ENCODE results near the gene PTPRN2.

PTPRN2 gene

DNA sequence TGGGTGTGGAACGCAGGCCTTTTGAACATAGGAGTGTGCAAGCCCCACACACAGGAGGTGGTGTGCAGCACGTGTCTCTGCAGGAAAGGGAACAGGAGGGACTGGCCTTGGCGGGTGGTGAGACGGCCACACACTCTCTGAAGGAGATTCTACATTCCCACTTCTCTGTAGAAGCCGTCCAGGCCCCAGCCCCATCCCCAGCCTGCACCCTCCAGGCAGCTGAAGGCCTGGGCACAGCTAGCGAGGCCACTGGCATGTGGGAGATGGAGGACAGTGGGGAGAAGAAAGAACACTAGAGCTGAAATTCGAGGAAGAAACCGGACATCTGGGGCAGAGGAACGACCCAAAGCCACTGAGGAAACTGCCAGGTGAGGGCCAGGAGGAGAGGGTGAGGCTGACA is 743.5 kb downstream of the PTPRN2 start:
- Histone ChIP-seq H3K4me1 (ENCODE audit: control insufficient read depth, insufficient read depth, low read length) (no peaks in the 10 kb centered on the region), H3K4me3 (ENCODE audit: low read length) (no peak overlapping the region), H3K27me3 (ENCODE audit: control insufficient read depth, insufficient read depth, low read length) (no peaks in the 10 kb centered on the region), H3K36me3 (ENCODE audit: control insufficient read depth, insufficient read depth, low read length) (no peaks in the 10 kb centered on the region), H3K9me3 (ENCODE audit: control insufficient read depth, low read length) (no peaks in the 10 kb centered on the region), H3K9ac (ENCODE audit: low read length) (no peak overlapping the region)

DNA sequence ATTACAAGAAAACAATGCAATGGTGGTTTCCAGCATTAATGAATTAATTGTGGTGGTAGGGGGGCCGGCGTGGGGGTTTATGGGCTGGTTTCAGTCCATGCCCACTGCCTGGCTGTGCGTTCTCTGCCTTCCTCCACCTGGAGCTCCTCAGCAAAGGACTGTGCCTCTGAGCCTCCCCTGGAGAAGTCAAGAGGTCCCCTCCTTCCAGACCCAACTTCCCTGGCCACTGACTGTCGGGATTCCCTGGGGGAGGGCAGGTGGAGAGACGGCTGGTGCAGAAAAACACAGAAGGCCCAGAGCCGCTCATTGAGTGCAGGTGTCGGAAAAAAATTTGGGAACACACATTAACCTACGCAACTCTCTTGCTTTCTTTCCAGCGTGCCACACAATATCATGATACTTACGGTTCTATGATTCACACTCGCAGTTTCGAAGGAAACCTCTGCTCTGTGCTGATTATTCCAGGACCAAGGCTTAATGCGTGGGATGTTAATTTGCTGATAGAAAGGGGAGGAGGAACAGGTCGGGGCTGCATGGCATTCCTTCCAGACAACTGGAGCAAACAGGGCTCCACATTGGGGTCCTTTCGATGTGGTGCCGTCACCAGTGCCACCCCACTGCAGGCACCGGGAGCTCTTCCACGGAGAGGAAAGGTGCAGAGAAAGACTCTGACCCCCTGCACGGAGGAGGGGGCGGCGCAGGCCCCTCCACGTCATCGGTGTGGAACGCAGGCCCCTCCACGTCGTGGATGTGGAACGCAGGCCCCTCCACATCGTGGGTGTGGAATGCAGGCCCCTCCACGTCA is 744.1 kb downstream of the PTPRN2 start:
- no peaks in the 10 kb centered on the region for H3K36me3 ChIP-seq (ENCODE audit: control insufficient read depth, insufficient read depth, low read length)
- no peaks in the 10 kb centered on the region for H3K27me3 ChIP-seq (ENCODE audit: control insufficient read depth, insufficient read depth, low read length)
- H3K4me1 ChIP-seq (ENCODE audit: control insufficient read depth, insufficient read depth, low read length) = no peaks in the 10 kb centered on the region
- no peak overlapping the region for H3K4me3 ChIP-seq (ENCODE audit: low read length)
- H3K9ac ChIP-seq (ENCODE audit: low read length) = no peak overlapping the region
- no peaks in the 10 kb centered on the region for H3K9me3 ChIP-seq (ENCODE audit: control insufficient read depth, low read length)

DNA sequence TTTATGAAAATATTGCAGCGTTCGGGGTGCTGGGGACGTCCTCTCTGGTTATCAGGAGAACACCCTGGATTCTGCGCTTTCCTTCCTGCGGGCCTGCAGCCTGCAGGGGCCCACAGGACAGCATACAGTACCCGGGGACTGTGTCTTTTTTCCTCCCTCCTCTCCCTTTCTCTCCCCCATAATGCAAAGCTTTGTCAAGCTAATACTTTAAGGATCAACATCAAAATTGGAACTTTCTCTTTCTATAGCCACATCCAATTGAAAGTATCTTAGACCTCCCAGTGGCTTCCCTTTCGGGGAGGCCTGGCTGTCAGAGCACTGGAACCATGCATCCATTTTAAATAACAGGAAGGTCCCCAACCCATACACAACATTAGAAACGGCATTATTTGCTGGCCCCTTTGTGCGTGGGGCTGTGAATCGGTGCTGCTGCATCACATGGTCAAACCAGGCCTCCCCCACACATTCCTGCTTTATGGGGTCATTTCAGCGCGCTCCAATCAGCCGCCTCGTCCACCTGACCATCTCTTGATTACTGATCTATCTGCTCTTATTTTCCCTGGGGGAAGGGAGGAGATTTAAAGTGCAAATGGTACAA is 745.8 kb downstream of the PTPRN2 start:
- no peaks in the 10 kb centered on the region for H3K36me3 ChIP-seq (ENCODE audit: control insufficient read depth, insufficient read depth, low read length)
- H3K27me3 ChIP-seq (ENCODE audit: control insufficient read depth, insufficient read depth, low read length) = no peaks in the 10 kb centered on the region
- no peaks in the 10 kb centered on the region for H3K4me1 ChIP-seq (ENCODE audit: control insufficient read depth, insufficient read depth, low read length)
- H3K4me3 ChIP-seq (ENCODE audit: low read length) = no peak overlapping the region
- no peaks in the 10 kb centered on the region for H3K9me3 ChIP-seq (ENCODE audit: control insufficient read depth, low read length)
- no peak overlapping the region for H3K9ac ChIP-seq (ENCODE audit: low read length)

DNA sequence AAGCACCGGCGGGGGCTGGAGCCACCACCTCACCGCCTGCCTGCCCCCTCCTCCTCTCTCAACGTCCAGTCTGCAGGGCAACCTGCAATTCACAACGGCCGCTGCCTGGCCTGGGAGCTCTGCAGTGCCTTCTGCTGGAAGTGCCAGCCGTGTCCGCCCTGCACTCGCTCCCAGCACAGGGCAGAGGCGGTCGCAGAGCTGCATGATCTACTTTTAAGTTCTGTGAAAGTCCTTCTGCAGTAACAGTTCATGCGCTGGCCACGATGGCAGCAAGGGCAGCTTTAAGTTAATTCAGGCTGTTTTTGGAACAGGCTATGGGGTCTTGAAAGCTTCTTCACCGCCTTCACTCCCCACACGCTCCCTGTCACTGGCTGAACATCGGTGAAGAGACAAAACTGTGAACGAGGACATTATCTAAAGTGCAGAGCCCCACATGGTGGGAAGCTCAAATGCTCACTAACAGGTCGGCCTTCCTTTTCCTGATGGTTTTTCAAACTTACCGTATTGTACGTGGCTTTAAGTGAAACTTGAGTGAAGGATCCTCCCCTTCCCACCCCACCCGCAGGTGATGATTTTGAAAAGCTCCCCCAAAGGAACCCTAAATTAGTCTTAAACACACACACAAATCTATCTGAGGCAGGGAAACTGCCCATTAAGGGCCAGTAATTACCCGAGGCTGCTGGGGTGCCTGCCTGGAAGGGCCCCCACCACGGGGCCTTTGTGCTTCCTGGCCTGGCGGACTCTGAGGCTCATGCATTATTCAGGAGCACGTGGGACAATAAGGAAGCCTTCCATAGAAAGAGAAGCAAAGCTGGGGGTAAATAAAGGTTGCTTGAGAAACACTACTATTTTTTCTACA is 746.5 kb downstream of the PTPRN2 start:
- Histone ChIP-seq H3K27me3 (ENCODE audit: control insufficient read depth, insufficient read depth, low read length) (no peaks in the 10 kb centered on the region), H3K4me3 (ENCODE audit: low read length) (no peak overlapping the region), H3K9ac (ENCODE audit: low read length) (no peak overlapping the region), H3K4me1 (ENCODE audit: control insufficient read depth, insufficient read depth, low read length) (no peaks in the 10 kb centered on the region), H3K9me3 (ENCODE audit: control insufficient read depth, low read length) (no peaks in the 10 kb centered on the region), H3K36me3 (ENCODE audit: control insufficient read depth, insufficient read depth, low read length) (no peaks in the 10 kb centered on the region)

DNA sequence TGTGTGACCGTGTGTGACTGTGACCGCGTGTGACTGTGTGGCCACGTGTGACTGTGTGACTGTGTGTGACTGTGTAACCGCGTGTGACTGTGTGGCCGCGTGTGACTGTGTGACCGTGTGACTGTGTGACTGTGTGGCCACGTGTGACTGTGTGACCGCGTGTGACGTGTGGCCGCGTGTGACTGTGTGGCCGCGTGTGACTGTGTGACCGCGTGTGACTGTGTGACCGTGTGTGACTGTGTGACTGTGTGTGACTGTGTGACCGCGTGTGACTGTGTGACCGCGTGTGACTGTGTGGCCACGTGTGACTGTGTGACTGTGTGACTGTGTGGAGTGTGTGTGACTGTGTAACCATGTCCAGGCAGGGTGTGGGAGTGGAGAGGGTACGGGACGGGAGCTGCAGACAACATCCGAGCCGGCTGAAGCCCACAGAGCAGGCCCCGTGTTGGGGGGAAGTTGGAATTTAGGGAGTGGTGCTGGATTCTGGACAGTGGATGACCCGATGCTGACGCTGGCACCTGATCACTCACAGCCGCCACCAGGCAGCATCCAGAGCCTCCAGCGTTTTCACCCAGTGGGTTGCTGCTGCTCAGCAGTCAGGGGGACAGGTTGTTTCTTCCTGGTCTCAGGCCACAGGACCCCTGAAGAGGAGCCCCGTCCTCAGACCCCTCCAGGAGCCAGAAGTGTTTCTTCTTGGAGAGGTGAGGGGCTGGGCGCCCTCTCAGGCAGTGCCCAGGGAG is 747.3 kb downstream of the PTPRN2 start:
- H3K4me3 ChIP-seq (ENCODE audit: low read length) = no peak overlapping the region
- H3K36me3 ChIP-seq (ENCODE audit: control insufficient read depth, insufficient read depth, low read length) = no peaks in the 10 kb centered on the region
- H3K27me3 ChIP-seq (ENCODE audit: control insufficient read depth, insufficient read depth, low read length) = no peaks in the 10 kb centered on the region
- no peaks in the 10 kb centered on the region for H3K4me1 ChIP-seq (ENCODE audit: control insufficient read depth, insufficient read depth, low read length)
- H3K9me3 ChIP-seq (ENCODE audit: control insufficient read depth, low read length) = no peaks in the 10 kb centered on the region
- H3K9ac ChIP-seq (ENCODE audit: low read length) = no peak overlapping the region

DNA sequence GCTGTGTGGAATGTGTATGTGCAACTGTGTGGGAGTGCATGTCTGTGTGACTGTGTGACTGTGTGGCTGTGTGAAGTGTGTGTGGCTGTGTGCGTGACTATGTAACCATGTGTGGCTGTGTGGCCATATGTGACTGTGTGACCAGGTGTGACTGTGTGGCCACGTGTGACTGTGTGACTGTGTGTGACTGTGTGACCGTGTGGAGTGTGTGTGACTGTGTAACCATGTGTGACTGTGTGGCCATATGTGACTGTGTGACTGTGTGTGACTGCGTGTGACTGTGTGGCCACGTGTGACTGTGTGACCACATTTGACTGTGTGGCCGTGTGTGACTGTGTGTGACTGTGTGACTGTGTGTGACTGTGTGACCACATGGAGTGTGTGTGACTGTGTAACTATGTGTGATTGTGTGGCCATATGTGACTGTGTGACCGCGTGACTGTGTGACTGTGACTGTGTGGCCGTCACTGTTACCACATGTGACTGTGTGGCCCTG is 747.9 kb downstream of the PTPRN2 start:
- H3K4me3 ChIP-seq (ENCODE audit: low read length) = no peak overlapping the region
- H3K9me3 ChIP-seq (ENCODE audit: control insufficient read depth, low read length) = no peaks in the 10 kb centered on the region
- H3K36me3 ChIP-seq (ENCODE audit: control insufficient read depth, insufficient read depth, low read length) = no peaks in the 10 kb centered on the region
- no peak overlapping the region for H3K9ac ChIP-seq (ENCODE audit: low read length)
- no peaks in the 10 kb centered on the region for H3K27me3 ChIP-seq (ENCODE audit: control insufficient read depth, insufficient read depth, low read length)
- no peaks in the 10 kb centered on the region for H3K4me1 ChIP-seq (ENCODE audit: control insufficient read depth, insufficient read depth, low read length)

DNA sequence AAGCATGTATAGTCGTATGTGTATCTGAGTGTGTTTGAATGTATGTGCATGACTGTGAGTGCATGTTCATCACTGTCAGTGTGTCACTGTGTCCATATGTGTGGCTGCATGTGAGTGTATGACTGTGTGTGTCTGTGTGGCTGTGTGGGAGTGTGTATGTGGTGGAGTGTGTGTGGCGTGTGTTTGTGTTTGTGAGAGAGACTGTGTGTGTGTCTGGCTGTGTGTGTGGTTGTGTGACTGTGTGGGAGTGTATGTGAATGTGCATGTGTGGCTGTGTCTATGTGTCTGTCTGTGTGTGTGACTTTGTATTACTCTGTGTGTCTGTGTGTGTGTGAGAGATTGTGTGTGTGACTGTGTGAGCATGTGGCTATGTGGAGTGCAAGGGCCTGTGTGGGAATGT is 748.4 kb downstream of the PTPRN2 start:
- no peak overlapping the region for H3K4me3 ChIP-seq (ENCODE audit: low read length)
- no peaks in the 10 kb centered on the region for H3K4me1 ChIP-seq (ENCODE audit: control insufficient read depth, insufficient read depth, low read length)
- H3K27me3 ChIP-seq (ENCODE audit: control insufficient read depth, insufficient read depth, low read length) = no peaks in the 10 kb centered on the region
- no peaks in the 10 kb centered on the region for H3K9me3 ChIP-seq (ENCODE audit: control insufficient read depth, low read length)
- no peaks in the 10 kb centered on the region for H3K36me3 ChIP-seq (ENCODE audit: control insufficient read depth, insufficient read depth, low read length)
- H3K9ac ChIP-seq (ENCODE audit: low read length) = no peak overlapping the region

DNA sequence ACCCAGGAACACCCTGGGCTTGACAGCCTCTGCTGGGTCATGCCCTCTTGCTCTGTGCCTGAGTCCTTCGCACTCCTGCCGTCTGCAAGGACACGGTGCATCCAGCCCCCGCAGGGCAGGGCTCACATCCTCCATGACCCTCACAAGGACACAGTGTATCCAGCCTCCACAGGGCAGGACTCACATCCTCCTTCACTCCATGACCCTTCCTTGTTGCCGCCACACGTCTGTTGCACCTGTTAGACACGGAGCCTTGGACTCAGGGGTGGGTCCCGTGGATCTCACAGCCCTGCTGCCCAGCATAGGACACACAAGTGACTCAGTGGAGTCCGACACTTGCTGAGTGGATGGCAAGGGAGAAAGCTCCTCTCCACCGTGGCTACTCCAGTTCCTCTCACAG is 750.1 kb downstream of the PTPRN2 start:
- no peaks in the 10 kb centered on the region for H3K27me3 ChIP-seq (ENCODE audit: control insufficient read depth, insufficient read depth, low read length)
- H3K9me3 ChIP-seq (ENCODE audit: control insufficient read depth, low read length) = no peaks in the 10 kb centered on the region
- H3K4me1 ChIP-seq (ENCODE audit: control insufficient read depth, insufficient read depth, low read length) = no peaks in the 10 kb centered on the region
- H3K36me3 ChIP-seq (ENCODE audit: control insufficient read depth, insufficient read depth, low read length) = no peaks in the 10 kb centered on the region
- H3K9ac ChIP-seq (ENCODE audit: low read length) = no peak overlapping the region
- no peak overlapping the region for H3K4me3 ChIP-seq (ENCODE audit: low read length)

DNA sequence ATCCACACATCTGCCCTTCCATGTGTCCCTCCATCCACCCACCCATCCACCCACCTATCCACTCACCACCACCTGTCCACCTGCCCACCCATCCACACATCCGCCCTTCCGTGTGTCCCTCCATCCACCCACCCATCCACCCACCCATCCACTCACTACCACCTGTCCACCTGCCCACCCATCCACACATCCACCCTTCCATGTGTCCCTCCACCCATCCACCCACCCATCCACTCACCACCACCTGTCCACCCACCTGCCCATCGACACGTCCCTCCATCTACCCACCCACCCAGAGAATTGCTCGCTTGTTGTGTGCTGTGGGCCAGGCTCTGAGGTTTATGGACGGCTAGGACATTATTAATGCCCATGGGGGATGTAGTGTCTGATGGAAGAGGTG is 750.6 kb downstream of the PTPRN2 start:
- Histone ChIP-seq H3K36me3 (ENCODE audit: control insufficient read depth, insufficient read depth, low read length) (no peaks in the 10 kb centered on the region), H3K9me3 (ENCODE audit: control insufficient read depth, low read length) (no peaks in the 10 kb centered on the region), H3K4me1 (ENCODE audit: control insufficient read depth, insufficient read depth, low read length) (no peaks in the 10 kb centered on the region), H3K9ac (ENCODE audit: low read length) (no peak overlapping the region), H3K4me3 (ENCODE audit: low read length) (no peak overlapping the region), H3K27me3 (ENCODE audit: control insufficient read depth, insufficient read depth, low read length) (no peaks in the 10 kb centered on the region)

DNA sequence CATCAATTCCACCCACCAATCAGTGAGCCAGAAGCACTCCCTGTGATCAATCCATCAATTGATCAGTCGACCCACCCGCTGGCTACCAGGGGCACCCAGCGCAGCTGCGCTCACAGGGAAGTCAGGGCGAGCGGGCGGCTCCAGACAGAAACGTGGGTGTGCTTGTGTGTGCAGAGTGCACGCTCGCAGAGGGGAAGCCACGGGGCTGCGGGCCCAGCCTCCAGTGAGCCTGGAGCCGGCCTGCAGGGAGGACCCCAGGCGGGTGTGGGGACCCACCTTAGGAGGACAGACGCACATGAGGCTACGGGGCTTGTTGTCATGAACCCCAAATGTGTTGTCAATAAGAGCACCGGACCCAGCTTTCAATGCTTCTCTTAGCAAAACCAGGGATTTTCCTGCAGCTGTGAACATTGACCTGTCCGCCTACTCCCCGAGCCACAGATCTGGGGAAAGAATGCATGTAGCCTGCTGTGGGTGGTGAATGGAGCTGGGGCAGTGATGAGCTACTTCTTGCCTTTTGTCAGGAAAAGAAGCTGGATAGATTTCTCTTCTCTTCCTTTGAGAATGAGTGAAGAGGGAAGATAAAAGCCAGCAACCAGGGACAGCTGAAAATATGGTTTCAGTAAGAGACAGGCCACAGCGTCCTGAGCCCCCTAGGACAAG is 753.0 kb downstream of the PTPRN2 start:
- Histone ChIP-seq H3K9ac (ENCODE audit: low read length) (no peak overlapping the region), H3K36me3 (ENCODE audit: control insufficient read depth, insufficient read depth, low read length) (no peaks in the 10 kb centered on the region), H3K27me3 (ENCODE audit: control insufficient read depth, insufficient read depth, low read length) (no peaks in the 10 kb centered on the region), H3K4me1 (ENCODE audit: control insufficient read depth, insufficient read depth, low read length) (no peaks in the 10 kb centered on the region), H3K9me3 (ENCODE audit: control insufficient read depth, low read length) (no peaks in the 10 kb centered on the region), H3K4me3 (ENCODE audit: low read length) (no peak overlapping the region)

DNA sequence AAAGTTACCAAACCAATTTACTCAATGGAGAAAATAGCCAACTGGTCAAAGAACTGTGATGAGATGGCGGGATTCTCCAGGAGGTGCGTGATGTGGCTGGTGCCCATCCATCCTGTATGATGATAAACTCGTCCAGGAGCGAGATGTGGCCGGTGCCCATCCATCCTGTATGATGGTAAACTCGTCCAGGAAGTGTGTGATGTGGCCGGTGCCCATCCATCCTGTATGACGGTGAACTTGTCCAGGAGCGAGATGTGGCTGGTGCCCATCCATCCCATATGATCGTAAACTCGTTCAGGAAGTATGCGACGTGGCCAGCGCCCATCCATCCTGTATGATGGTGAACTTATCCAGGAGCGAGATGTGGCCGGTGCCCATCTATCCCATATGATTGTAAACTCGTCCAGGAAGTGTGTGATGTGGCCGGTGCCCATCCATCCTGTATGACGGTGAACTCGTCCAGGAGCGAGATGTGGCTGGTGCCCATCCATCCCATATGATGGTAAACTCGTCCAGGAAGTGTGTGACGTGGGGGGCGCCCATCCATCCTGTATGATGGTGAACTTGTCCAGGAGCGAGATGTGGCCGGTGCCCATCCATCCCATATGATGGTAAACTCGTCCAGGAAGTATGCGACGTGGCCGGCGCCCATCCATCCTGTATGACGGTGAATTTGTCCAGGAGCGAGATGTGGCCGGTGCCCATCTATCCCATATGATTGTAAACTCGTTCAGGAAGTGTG is 754.6 kb downstream of the PTPRN2 start:
- Histone ChIP-seq H3K9me3 (ENCODE audit: control insufficient read depth, low read length) (no peaks in the 10 kb centered on the region), H3K4me3 (ENCODE audit: low read length) (no peak overlapping the region), H3K4me1 (ENCODE audit: control insufficient read depth, insufficient read depth, low read length) (no peaks in the 10 kb centered on the region), H3K27me3 (ENCODE audit: control insufficient read depth, insufficient read depth, low read length) (no peaks in the 10 kb centered on the region), H3K9ac (ENCODE audit: low read length) (no peak overlapping the region), H3K36me3 (ENCODE audit: control insufficient read depth, insufficient read depth, low read length) (no peaks in the 10 kb centered on the region)

All from mucosa of stomach (tissue), 1 donor.